ENCODE measurements around the gene RGS6. TPM values are rescaled to one million over a fixed set of nuclear protein-coding genes. Genes with fewer than 3 reads are reported as not detected.

The RGS6 gene
- polyA plus RNA-seq, 3 donors = not detected

DNA sequence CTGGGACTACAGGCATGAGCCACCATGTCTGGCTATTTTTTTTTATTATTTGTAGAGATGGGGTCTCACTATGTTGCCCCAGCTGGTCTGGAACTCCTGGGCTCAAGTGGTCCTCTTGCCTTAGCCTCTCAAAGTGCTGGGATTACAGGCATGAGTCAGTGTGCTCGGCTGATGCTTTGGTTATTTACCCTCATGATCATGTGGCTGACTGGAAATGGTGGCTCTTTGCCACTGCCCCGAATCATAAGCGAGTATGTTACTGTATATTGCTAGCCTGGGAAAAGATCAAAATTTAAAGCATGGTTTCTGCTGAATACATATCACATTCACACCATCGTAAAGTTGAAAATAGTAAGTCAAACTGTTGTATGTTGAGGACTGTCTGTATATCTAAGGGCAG, 101.1 kb downstream of the RGS6 start:
- TF ChIP-seq, protein P1, sequence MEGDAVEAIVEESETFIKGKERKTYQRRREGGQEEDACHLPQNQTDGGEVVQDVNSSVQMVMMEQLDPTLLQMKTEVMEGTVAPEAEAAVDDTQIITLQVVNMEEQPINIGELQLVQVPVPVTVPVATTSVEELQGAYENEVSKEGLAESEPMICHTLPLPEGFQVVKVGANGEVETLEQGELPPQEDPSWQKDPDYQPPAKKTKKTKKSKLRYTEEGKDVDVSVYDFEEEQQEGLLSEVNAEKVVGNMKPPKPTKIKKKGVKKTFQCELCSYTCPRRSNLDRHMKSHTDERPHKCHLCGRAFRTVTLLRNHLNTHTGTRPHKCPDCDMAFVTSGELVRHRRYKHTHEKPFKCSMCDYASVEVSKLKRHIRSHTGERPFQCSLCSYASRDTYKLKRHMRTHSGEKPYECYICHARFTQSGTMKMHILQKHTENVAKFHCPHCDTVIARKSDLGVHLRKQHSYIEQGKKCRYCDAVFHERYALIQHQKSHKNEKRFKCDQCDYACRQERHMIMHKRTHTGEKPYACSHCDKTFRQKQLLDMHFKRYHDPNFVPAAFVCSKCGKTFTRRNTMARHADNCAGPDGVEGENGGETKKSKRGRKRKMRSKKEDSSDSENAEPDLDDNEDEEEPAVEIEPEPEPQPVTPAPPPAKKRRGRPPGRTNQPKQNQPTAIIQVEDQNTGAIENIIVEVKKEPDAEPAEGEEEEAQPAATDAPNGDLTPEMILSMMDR (IDR thresholded peaks at IDR 0.05) = no peak
- Histone ChIP-seq H3K36me3 (replicated peaks in 1 of 2; ENCODE audit: control insufficient read depth in 1 of 2, insufficient read depth in 2 of 2, low read length in 2 of 2) (no peaks in the 10 kb centered on the region), H2AFZ (ENCODE audit: insufficient read depth, low read depth, low read length, poor library complexity, severe bottlenecking) (no peak overlapping the region), H3K27ac (ENCODE audit: low read depth in 1 of 2, low read length in 2 of 2) (no peak overlapping the region), H3K4me3 (replicated peaks in 1 of 3; ENCODE audit: low read depth in 2 of 3, low read length in 3 of 3) (no peak overlapping the region), H4K20me1 (ENCODE audit: insufficient read depth, low read length) (no peaks in the 10 kb centered on the region), H3K4me1 (ENCODE audit: control insufficient read depth in 1 of 2, insufficient read depth in 2 of 2, low read length in 2 of 2) (no peaks in the 10 kb centered on the region), H3K9ac (ENCODE audit: insufficient read depth, low read length, poor library complexity, severe bottlenecking) (no peak overlapping the region), H3K27me3 (ENCODE audit: control insufficient read depth in 2 of 2, insufficient read depth in 2 of 2, low read length in 2 of 2) (no peaks in the 10 kb centered on the region), H3K9me3 (replicated peaks in 1 of 2; ENCODE audit: control insufficient read depth in 1 of 2, insufficient read depth in 1 of 2, low read length in 2 of 2) (no peaks in the 10 kb centered on the region), H3K79me2 (ENCODE audit: insufficient read depth, low read length) (no peaks in the 10 kb centered on the region), H3K4me2 (replicated peaks; ENCODE audit: extremely low read depth, low read length, poor library complexity, severe bottlenecking) (no peak overlapping the region)
- DNase-seq = no peak
- Mint-ChIP-seq H3K27ac (no peak overlapping the region), H3K4me1 (no peaks in the 10 kb centered on the region), H3K27me3 (ENCODE audit: low read depth in 3 of 3) (peaks cover 0 to 2% (median 0%) of the 10 kb centered on the region in 3 donors), H3K36me3 (no peaks in the 10 kb centered on the region), H3K9me3 (peaks cover 0 to 5% (median 2%) of the 10 kb centered on the region in 7 donors), H3K4me3 (no peak overlapping the region)
- intact Hi-C loops (cut with micrococcal nuclease) = no loop called here
- WGBS (ENCODE audit: insufficient coverage) = 100% methylated on average over 1 of the region's 4 CpGs

DNA sequence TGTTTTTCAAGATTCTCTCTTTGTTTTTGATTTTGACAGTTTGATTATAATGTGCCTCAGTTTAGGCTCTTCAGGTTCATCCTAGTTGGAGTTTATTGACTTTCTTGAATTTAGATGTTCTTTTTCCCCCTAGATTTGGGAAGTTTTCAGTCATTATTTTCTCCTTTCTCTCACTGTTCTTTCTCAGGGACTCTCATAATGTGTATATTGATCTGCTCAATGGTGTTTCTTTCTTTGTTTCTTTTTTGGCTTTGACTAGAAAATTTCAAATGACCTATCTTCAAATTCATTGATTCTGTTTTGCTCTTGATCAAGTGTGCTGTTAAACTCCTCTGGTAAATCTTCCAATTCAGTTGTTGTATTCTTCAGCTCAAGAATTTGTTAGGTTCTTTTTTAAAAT, 108.3 kb downstream of the RGS6 start:
- no peaks in the 10 kb centered on the region for H3K4me1 ChIP-seq (ENCODE audit: control insufficient read depth in 1 of 2, insufficient read depth in 2 of 2, low read length in 2 of 2)
- Mint-ChIP-seq H3K4me3 (no peak overlapping the region), H3K27me3 (ENCODE audit: low read depth in 3 of 3) (peaks cover 0 to 5% (median 5%) of the 10 kb centered on the region in 3 donors), H3K9me3 (peaks cover 4 to 16% (median 10%) of the 10 kb centered on the region in 7 donors), H3K4me1 (no peaks in the 10 kb centered on the region), H3K36me3 (no peaks in the 10 kb centered on the region), H3K27ac (no peak overlapping the region)
- TF ChIP-seq, protein P1 (IDR thresholded peaks at IDR 0.05) = no peak
- H3K36me3 ChIP-seq (replicated peaks in 1 of 2; ENCODE audit: control insufficient read depth in 1 of 2, insufficient read depth in 2 of 2, low read length in 2 of 2) = no peaks in the 10 kb centered on the region
- H3K27ac ChIP-seq (ENCODE audit: low read depth in 1 of 2, low read length in 2 of 2) = no peak overlapping the region
- H2AFZ ChIP-seq (ENCODE audit: insufficient read depth, low read depth, low read length, poor library complexity, severe bottlenecking) = no peak overlapping the region
- H3K4me3 ChIP-seq (replicated peaks in 1 of 3; ENCODE audit: low read depth in 2 of 3, low read length in 3 of 3) = no peak overlapping the region
- DNase-seq = no peak
- H4K20me1 ChIP-seq (ENCODE audit: insufficient read depth, low read length) = no peaks in the 10 kb centered on the region
- H3K79me2 ChIP-seq (ENCODE audit: insufficient read depth, low read length) = no peaks in the 10 kb centered on the region
- no peak overlapping the region for H3K4me2 ChIP-seq (replicated peaks; ENCODE audit: extremely low read depth, low read length, poor library complexity, severe bottlenecking)
- no peak overlapping the region for H3K9ac ChIP-seq (ENCODE audit: insufficient read depth, low read length, poor library complexity, severe bottlenecking)
- H3K9me3 ChIP-seq (replicated peaks in 1 of 2; ENCODE audit: control insufficient read depth in 1 of 2, insufficient read depth in 1 of 2, low read length in 2 of 2) = no peaks in the 10 kb centered on the region
- no peaks in the 10 kb centered on the region for H3K27me3 ChIP-seq (ENCODE audit: control insufficient read depth in 2 of 2, insufficient read depth in 2 of 2, low read length in 2 of 2)
- intact Hi-C loops (cut with micrococcal nuclease) = no loop called here
